Measurements from ENCODE around the gene GNA15. TPM values are rescaled to one million over a fixed set of nuclear protein-coding genes. Genes with fewer than 3 reads are reported as not detected.

GNA15 gene
- total RNA-seq, 6 experiments from 2014 or later, result 0.31 to 3.9 (median 0.83) TPM

GRCh38 chr19:3161453-3161852 lies 25.6 kb downstream of the GNA15 start:
- Histone ChIP-seq H3K4me1 (no peaks in the 10 kb centered on the region), H3K9me3 (no peaks in the 10 kb centered on the region), H3K27me3 (no peaks in the 10 kb centered on the region), H3K36me3 (no peaks in the 10 kb centered on the region), H3K27ac (no peak overlapping the region), H3K4me3 (no peak overlapping the region)
- TF ChIP-seq POLR2A (IDR thresholded peaks at IDR 0.05) (no peak), CTCF (IDR thresholded peaks at IDR 0.05) (no peak)
- ATAC-seq, result peak in 2 of 4 donors; percentile 15 to 60
- WGBS (ENCODE audit: insufficient coverage, low coverage, low lambda C conversion rate, missing lambda C conversion rate), result 100% methylated on average over 3 of the region's 4 CpGs
- intact Hi-C loops (cut with DNase I), result loop anchor here in 1 of 2 donors (10.0 kb wide), 1 partner anchor 207 kb away; no protein-coding TSS in a partner anchor
- DNase-seq, result no peak

GRCh38 chr19:3162418-3163229 lies 26.8 kb downstream of the GNA15 start:
- ATAC-seq (peak in 1 of 4 donors; percentile 18), DNase-seq (no peak)
- no peak overlapping the region for H3K4me3 ChIP-seq
- H3K9me3 ChIP-seq, result no peaks in the 10 kb centered on the region
- intact Hi-C loops (cut with DNase I), result loop anchor here in 1 of 2 donors (10.0 kb wide), 1 partner anchor 208 kb away; no protein-coding TSS in a partner anchor
- no peak for TF ChIP-seq POLR2A (IDR thresholded peaks at IDR 0.05)
- TF ChIP-seq CTCF (IDR thresholded peaks at IDR 0.05), result no peak
- no peak overlapping the region for H3K27ac ChIP-seq
- no peaks in the 10 kb centered on the region for H3K27me3 ChIP-seq
- 60% methylated on average over 7 of the region's 38 CpGs for WGBS (ENCODE audit: insufficient coverage, low coverage, low lambda C conversion rate, missing lambda C conversion rate)
- H3K36me3 ChIP-seq, result no peaks in the 10 kb centered on the region
- no peaks in the 10 kb centered on the region for H3K4me1 ChIP-seq

GRCh38 chr19:3163230-3163886 lies 27.5 kb downstream of the GNA15 start:
- Histone ChIP-seq H3K27ac (no peak overlapping the region), H3K36me3 (no peaks in the 10 kb centered on the region), H3K4me1 (no peaks in the 10 kb centered on the region), H3K27me3 (no peaks in the 10 kb centered on the region), H3K4me3 (no peak overlapping the region), H3K9me3 (no peaks in the 10 kb centered on the region)
- peak; percentile 84 to 98 (median 96) for TF ChIP-seq CTCF (IDR thresholded peaks at IDR 0.05)
- TF ChIP-seq POLR2A (IDR thresholded peaks at IDR 0.05), result no peak
- intact Hi-C loops (cut with DNase I), result loop anchor here in 1 of 2 donors (10.0 kb wide), 1 partner anchor 209 kb away; no protein-coding TSS in a partner anchor
- ATAC-seq (peak; percentile 86 to 92 (median 90)), DNase-seq (peak; percentile 71 to 83 (median 73))
- WGBS (ENCODE audit: insufficient coverage, low coverage, low lambda C conversion rate, missing lambda C conversion rate), result 13% methylated on average over 16 of the region's 27 CpGs

- Histone ChIP-seq H3K27ac (no peak overlapping the region), H3K4me1 (no peaks in the 10 kb centered on the region), H3K9me3 (no peaks in the 10 kb centered on the region), H3K4me3 (no peak overlapping the region), H3K36me3 (no peaks in the 10 kb centered on the region), H3K27me3 (no peaks in the 10 kb centered on the region)
- WGBS (ENCODE audit: insufficient coverage, low coverage, low lambda C conversion rate, missing lambda C conversion rate), result 68% methylated on average over 6 of the region's 7 CpGs
- no peak for DNase-seq
- no peak for ATAC-seq
- TF ChIP-seq POLR2A (IDR thresholded peaks at IDR 0.05) (no peak), CTCF (IDR thresholded peaks at IDR 0.05) (no peak)
- intact Hi-C loops (cut with DNase I), result loop anchor here in 1 of 2 donors (10.0 kb wide), 1 partner anchor 209 kb away; no protein-coding TSS in a partner anchor
These were observed 28.1 kb downstream of the GNA15 start for GRCh38 chr19:3163943-3164342.
